ENCODE results near the gene KCP. TPM values are rescaled to one million over a fixed set of nuclear protein-coding genes. Genes with fewer than 3 reads are reported as not detected.

The KCP gene
- total RNA-seq, 6 experiments from 2014 or later: 0.10 to 0.22 (median 0.12) TPM; not detected in 2

DNA sequence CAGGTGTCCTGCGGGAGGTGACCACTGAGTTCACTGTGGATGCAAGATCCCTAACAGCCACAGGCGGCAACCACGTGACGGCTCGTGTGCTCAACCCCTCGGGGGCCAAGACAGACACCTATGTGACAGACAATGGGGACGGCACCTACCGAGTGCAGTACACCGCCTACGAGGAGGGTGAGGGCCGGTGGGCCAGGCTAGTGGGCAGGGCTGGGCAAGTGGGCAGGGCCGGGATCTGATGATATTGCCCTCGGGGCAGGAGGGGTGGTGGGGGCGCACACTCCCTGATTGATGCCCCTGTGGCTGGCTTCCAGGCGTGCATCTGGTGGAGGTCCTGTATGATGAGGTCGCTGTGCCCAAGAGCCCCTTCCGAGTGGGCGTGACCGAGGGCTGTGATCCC lies 64.5 kb downstream of the KCP start:
- intact Hi-C loops (cut with DNase I): no loop called here
- no CpG with 5 or more reads among the region's 19 CpGs for WGBS (ENCODE audit: insufficient coverage, low coverage, low lambda C conversion rate, missing lambda C conversion rate)
- DNase-seq (no peak), ATAC-seq (no peak)
- no peaks in the 10 kb centered on the region for H3K9me3 ChIP-seq
- TF ChIP-seq, protein P1, sequence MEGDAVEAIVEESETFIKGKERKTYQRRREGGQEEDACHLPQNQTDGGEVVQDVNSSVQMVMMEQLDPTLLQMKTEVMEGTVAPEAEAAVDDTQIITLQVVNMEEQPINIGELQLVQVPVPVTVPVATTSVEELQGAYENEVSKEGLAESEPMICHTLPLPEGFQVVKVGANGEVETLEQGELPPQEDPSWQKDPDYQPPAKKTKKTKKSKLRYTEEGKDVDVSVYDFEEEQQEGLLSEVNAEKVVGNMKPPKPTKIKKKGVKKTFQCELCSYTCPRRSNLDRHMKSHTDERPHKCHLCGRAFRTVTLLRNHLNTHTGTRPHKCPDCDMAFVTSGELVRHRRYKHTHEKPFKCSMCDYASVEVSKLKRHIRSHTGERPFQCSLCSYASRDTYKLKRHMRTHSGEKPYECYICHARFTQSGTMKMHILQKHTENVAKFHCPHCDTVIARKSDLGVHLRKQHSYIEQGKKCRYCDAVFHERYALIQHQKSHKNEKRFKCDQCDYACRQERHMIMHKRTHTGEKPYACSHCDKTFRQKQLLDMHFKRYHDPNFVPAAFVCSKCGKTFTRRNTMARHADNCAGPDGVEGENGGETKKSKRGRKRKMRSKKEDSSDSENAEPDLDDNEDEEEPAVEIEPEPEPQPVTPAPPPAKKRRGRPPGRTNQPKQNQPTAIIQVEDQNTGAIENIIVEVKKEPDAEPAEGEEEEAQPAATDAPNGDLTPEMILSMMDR (IDR thresholded peaks at IDR 0.05): no peak
- no peak for TF ChIP-seq POLR2A (IDR thresholded peaks at IDR 0.05)
- no peaks in the 10 kb centered on the region for H3K4me1 ChIP-seq
- H3K27me3 ChIP-seq: no peaks in the 10 kb centered on the region
- no peak overlapping the region for H3K4me3 ChIP-seq
- no peak overlapping the region for H3K27ac ChIP-seq
- no peaks in the 10 kb centered on the region for H3K36me3 ChIP-seq

DNA sequence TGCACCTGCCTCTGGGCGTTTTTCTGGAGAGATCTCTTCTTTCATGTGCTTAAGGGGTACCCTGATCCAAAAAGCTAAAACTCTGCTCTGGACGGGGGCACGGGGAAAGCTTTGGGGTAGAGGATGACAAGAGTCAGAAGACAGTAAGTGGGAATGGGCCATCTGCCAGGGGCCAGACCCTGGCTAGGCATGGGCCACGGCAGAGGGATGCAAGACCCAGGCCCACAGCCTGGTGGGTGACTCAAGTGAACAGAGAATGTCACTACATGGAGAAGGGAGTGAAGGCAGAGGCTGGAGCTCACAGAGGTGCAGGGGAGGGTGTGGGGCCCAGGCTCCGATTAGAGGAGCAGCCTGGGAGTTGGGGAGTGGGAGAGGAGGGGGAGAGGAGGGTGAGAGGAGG lies 65.0 kb downstream of the KCP start:
- intact Hi-C loops (cut with DNase I): no loop called here
- ATAC-seq: no peak
- Histone ChIP-seq H3K4me3 (no peak overlapping the region), H3K27me3 (no peaks in the 10 kb centered on the region), H3K27ac (no peak overlapping the region), H3K9me3 (no peaks in the 10 kb centered on the region), H3K4me1 (no peaks in the 10 kb centered on the region), H3K36me3 (no peaks in the 10 kb centered on the region)
- 74% methylated on average over 4 of the region's 5 CpGs for WGBS (ENCODE audit: insufficient coverage, low coverage, low lambda C conversion rate, missing lambda C conversion rate)
- TF ChIP-seq POLR2A (IDR thresholded peaks at IDR 0.05): no peak
- TF ChIP-seq, protein P1 (IDR thresholded peaks at IDR 0.05): no peak
- no peak for DNase-seq

DNA sequence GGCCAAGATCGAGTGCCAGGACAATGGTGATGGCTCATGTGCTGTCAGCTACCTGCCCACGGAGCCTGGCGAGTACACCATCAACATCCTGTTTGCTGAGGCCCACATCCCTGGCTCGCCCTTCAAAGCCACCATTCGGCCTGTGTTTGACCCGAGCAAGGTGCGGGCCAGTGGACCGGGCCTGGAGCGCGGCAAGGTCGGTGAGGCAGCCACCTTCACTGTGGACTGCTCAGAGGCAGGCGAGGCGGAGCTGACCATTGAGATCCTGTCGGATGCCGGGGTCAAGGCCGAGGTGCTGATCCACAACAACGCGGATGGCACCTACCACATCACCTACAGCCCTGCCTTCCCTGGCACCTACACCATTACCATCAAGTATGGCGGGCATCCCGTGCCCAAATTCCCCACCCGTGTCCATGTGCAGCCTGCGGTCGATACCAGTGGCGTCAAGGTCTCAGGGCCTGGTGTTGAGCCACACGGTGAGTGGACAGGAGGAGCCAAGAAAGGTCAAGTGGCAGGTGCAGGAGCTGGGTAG lies 65.7 kb downstream of the KCP start:
- H3K27ac ChIP-seq: no peak overlapping the region
- H3K4me1 ChIP-seq: no peaks in the 10 kb centered on the region
- no peaks in the 10 kb centered on the region for H3K9me3 ChIP-seq
- H3K36me3 ChIP-seq: no peaks in the 10 kb centered on the region
- no peak overlapping the region for H3K4me3 ChIP-seq
- TF ChIP-seq POLR2A (IDR thresholded peaks at IDR 0.05): no peak
- TF ChIP-seq, protein P1 (IDR thresholded peaks at IDR 0.05): no peak
- no peak for DNase-seq
- intact Hi-C loops (cut with DNase I): no loop called here
- 67% methylated on average over 1 of the region's 25 CpGs for WGBS (ENCODE audit: insufficient coverage, low coverage, low lambda C conversion rate, missing lambda C conversion rate)
- no peak for ATAC-seq
- no peaks in the 10 kb centered on the region for H3K27me3 ChIP-seq

DNA sequence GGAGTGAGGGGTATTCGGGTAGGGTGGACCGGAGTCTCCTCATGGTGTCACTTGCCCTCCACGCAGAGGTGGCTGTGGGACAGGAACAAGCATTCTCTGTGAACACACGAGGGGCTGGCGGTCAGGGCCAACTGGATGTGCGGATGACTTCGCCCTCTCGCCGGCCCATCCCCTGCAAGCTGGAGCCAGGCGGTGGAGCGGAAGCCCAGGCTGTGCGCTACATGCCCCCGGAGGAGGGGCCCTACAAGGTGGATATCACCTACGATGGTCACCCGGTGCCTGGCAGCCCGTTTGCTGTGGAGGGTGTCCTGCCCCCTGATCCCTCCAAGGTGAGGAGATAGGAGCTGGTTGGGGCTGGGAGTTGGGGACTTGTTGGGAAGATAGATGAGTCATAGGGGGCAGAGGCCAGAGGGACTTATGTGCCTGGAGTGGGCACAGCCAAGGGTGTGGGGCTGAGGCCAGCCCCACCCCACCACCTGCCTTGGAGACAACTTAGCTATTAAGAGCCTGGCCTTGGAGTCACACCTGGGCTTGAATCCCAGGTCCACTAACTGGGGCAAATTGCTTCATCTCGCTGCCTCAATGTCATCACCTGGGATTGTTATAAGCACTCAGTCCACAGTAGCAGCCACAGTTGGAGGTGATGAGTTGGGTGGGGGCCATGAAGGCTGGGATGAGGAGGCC lies 66.4 kb downstream of the KCP start:
- ATAC-seq (no peak), DNase-seq (no peak)
- Histone ChIP-seq H3K4me1 (no peaks in the 10 kb centered on the region), H3K27ac (no peak overlapping the region), H3K36me3 (no peaks in the 10 kb centered on the region), H3K4me3 (no peak overlapping the region), H3K9me3 (no peaks in the 10 kb centered on the region), H3K27me3 (no peaks in the 10 kb centered on the region)
- 90% methylated on average over 2 of the region's 17 CpGs for WGBS (ENCODE audit: insufficient coverage, low coverage, low lambda C conversion rate, missing lambda C conversion rate)
- TF ChIP-seq, protein P1 (IDR thresholded peaks at IDR 0.05): no peak
- no peak for TF ChIP-seq POLR2A (IDR thresholded peaks at IDR 0.05)
- intact Hi-C loops (cut with DNase I): no loop called here
